ENCODE measurements around the gene TRPM5.

Gene TRPM5

GRCh38 chr11:2415171-2415570 lies 29.1 kb downstream of the TRPM5 start:
- no peaks in the 10 kb centered on the region for H3K36me3 ChIP-seq (replicated peaks)
- in situ Hi-C loops (cut with HindIII; ENCODE audit: low pct_ligation_motif_present, low sequenced_read_pairs) = no loop called here
- H3K4me3 ChIP-seq (ENCODE audit: low read depth, low read length) = no peak overlapping the region
- DNase-seq = no peak
- no peaks in the 10 kb centered on the region for H3K27me3 ChIP-seq (replicated peaks)
- TF ChIP-seq, protein P1, sequence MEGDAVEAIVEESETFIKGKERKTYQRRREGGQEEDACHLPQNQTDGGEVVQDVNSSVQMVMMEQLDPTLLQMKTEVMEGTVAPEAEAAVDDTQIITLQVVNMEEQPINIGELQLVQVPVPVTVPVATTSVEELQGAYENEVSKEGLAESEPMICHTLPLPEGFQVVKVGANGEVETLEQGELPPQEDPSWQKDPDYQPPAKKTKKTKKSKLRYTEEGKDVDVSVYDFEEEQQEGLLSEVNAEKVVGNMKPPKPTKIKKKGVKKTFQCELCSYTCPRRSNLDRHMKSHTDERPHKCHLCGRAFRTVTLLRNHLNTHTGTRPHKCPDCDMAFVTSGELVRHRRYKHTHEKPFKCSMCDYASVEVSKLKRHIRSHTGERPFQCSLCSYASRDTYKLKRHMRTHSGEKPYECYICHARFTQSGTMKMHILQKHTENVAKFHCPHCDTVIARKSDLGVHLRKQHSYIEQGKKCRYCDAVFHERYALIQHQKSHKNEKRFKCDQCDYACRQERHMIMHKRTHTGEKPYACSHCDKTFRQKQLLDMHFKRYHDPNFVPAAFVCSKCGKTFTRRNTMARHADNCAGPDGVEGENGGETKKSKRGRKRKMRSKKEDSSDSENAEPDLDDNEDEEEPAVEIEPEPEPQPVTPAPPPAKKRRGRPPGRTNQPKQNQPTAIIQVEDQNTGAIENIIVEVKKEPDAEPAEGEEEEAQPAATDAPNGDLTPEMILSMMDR (IDR thresholded peaks at IDR 0.05; ENCODE audit: low read depth, low read length, missing control alignments) = no peak
- no peak overlapping the region for H3K27ac ChIP-seq

- no peak overlapping the region for H3K27ac ChIP-seq
- H3K4me3 ChIP-seq (ENCODE audit: low read depth, low read length) = no peak overlapping the region
- in situ Hi-C loops (cut with HindIII; ENCODE audit: low pct_ligation_motif_present, low sequenced_read_pairs) = no loop called here
- H3K36me3 ChIP-seq (replicated peaks) = no peaks in the 10 kb centered on the region
- no peak for DNase-seq
- TF ChIP-seq, protein P1 (IDR thresholded peaks at IDR 0.05; ENCODE audit: low read depth, low read length, missing control alignments) = no peak
- H3K27me3 ChIP-seq (replicated peaks) = no peaks in the 10 kb centered on the region
Measured at GRCh38 chr11:2414616-2415015, 29.7 kb downstream of the TRPM5 start.

GRCh38 chr11:2413742-2414579 lies 30.4 kb downstream of the TRPM5 start:
- TF ChIP-seq, protein P1 (IDR thresholded peaks at IDR 0.05; ENCODE audit: low read depth, low read length, missing control alignments) = no peak
- Histone ChIP-seq H3K4me3 (ENCODE audit: low read depth, low read length) (no peak overlapping the region), H3K27me3 (replicated peaks) (peaks cover 2% of the 10 kb centered on the region), H3K27ac (no peak overlapping the region), H3K36me3 (replicated peaks) (no peaks in the 10 kb centered on the region)
- in situ Hi-C loops (cut with HindIII; ENCODE audit: low pct_ligation_motif_present, low sequenced_read_pairs) = no loop called here
- no peak for DNase-seq

DNA sequence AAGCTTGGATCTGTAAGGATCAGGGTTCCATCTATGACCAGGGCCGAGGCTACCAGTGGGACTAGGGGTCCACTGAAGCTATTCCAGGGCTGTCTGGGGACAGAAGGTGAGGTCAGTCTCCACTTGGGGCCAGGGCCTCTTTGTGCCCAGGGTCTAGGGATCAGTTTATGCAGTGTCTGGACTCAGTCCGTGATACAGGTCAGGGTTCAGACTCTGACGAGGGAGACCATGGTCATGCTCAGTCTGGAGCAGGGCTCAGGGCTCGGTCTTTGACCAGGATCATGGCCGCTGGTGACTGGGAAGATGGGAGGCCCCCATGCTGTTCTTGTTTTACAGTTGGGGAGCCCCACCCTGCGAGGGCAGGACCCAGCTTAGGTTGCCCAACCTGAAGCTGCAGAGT lies 32.0 kb downstream of the TRPM5 start:
- Histone ChIP-seq H3K27ac (no peak overlapping the region), H3K36me3 (replicated peaks) (no peaks in the 10 kb centered on the region), H3K27me3 (replicated peaks) (peaks cover 2% of the 10 kb centered on the region), H3K4me3 (ENCODE audit: low read depth, low read length) (no peak overlapping the region)
- TF ChIP-seq, protein P1 (IDR thresholded peaks at IDR 0.05; ENCODE audit: low read depth, low read length, missing control alignments) = no peak
- DNase-seq = no peak
- in situ Hi-C loops (cut with HindIII; ENCODE audit: low pct_ligation_motif_present, low sequenced_read_pairs) = no loop called here

DNA sequence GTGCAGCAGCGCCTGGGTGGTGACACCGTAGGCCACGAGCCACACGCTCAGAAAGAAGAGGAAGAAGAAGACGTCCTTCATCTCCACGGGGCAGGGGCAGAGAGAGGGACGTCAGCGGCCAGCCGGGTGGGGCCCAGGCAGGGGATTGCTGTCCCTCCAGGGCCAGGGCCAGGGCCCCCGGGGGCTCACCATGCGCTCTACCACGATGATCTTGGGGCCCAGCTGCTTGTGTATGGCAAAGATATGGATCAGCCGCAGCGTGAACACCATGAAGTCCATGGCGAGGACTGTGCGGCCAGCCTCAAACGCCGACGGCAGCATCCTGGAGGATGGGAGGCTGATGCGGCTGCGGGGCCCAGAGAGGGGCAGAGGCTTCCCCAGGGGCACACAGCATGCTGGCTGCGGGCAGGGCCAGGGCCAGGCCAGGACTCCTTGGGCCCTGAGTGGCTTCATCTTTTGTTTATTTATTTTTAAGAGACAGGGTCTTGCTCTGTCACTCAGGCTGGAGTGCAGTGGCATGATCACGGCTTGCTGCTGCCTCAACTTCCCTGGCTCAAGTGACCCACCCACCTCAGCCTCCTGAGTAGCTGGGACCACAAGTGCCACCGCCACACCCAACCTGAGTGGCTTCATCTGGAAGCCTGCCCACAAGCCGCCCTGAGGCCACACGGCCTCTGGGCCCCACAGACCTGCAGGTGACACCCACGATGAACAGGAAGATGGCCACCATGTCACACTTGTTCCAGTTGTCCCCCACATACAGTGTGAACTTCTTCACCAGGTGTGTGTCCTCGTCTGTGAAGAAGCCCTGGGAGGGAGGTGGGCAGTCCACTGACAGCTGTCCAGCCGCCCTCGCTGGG lies 32.6 kb downstream of the TRPM5 start:
- no peak overlapping the region for H3K4me3 ChIP-seq (ENCODE audit: low read depth, low read length)
- no peaks in the 10 kb centered on the region for H3K36me3 ChIP-seq (replicated peaks)
- TF ChIP-seq, protein P1 (IDR thresholded peaks at IDR 0.05; ENCODE audit: low read depth, low read length, missing control alignments) = no peak
- no peak overlapping the region for H3K27ac ChIP-seq
- H3K27me3 ChIP-seq (replicated peaks) = peaks cover 2% of the 10 kb centered on the region
- no peak for DNase-seq
- in situ Hi-C loops (cut with HindIII; ENCODE audit: low pct_ligation_motif_present, low sequenced_read_pairs) = no loop called here

All from brain microvascular endothelial cell (primary cell).